GM18909 (cell line): ENCODE results near the gene OPRD1.
"Not testable (repeated sequence)": the region's sequence is repeated elsewhere in the genome, so short reads cannot be mapped to it uniquely, and the experiment has no call there.

ENCODE experiments used
- ATAC-seq: cut with Tn5 transposase; IDR thresholded peaks from one replicate; pipeline ENCODE4 v1.9.1; 2021; ENCODE audit warnings: mild to moderate bottlenecking; ENCODE audit not compliant: unreplicated experiment, poor library complexity

Gene OPRD1

GRCh38 chr1:28835237-28835650, 23.3 kb downstream of the OPRD1 start:
- no peak for ATAC-seq

- ATAC-seq = no peak
These were observed 24.5 kb downstream of the OPRD1 start for GRCh38 chr1:28836421-28836956.

GRCh38 chr1:28840928-28841544, 29.1 kb downstream of the OPRD1 start:
- no peak for ATAC-seq

GRCh38 chr1:28845786-28846543, 34.0 kb downstream of the OPRD1 start:
- no peak for ATAC-seq

GRCh38 chr1:28847207-28847606, 35.2 kb downstream of the OPRD1 start:
- ATAC-seq = not testable (repeated sequence)

- no peak for ATAC-seq
These were observed 36.4 kb downstream of the OPRD1 start for GRCh38 chr1:28848416-28848815.

GRCh38 chr1:28853093-28853742, 41.2 kb downstream of the OPRD1 start:
- no peak for ATAC-seq

GRCh38 chr1:28854406-28854805, 42.4 kb downstream of the OPRD1 start:
- ATAC-seq = not testable (repeated sequence)

GRCh38 chr1:28855046-28855445, 43.1 kb downstream of the OPRD1 start:
- ATAC-seq = no peak

GRCh38 chr1:28855469-28855951, 43.5 kb downstream of the OPRD1 start:
- no peak for ATAC-seq

GRCh38 chr1:28855969-28856368, 44.0 kb downstream of the OPRD1 start:
- ATAC-seq = no peak

- peak; percentile 68 for ATAC-seq
These were observed 48.5 kb downstream of the OPRD1 start for GRCh38 chr1:28860332-28861073.

- ATAC-seq = no peak
These were observed 50.8 kb downstream of the OPRD1 start for GRCh38 chr1:28862571-28863403.

GRCh38 chr1:28864695-28865094, 52.7 kb downstream of the OPRD1 start:
- ATAC-seq = no peak

- no peak for ATAC-seq
These were observed 54.2 kb downstream of the OPRD1 start for GRCh38 chr1:28865997-28866650.

GRCh38 chr1:28867850-28868249, 55.9 kb downstream of the OPRD1 start:
- no peak for ATAC-seq

GRCh38 chr1:28869952-28870351, 58.0 kb downstream of the OPRD1 start:
- no peak for ATAC-seq

- ATAC-seq = no peak
These were observed 59.8 kb downstream of the OPRD1 start for GRCh38 chr1:28871631-28872401.
